SK-N-SH treated with all-trans-retinoic acid at 6 μM for 48 hours (cell line): ENCODE results near the gene ADAM15.
A peak's percentile ranks its signal among the peaks of the same experiment; 100 is the strongest.

Experiments used
- ATAC-seq: fragments of 200-7000 bp; cut with Tn5 transposase; 3 replicates; pipeline ENCODE4 v1.9.1; 2020; ENCODE audit warnings: mild to moderate bottlenecking, moderate library complexity
- ARNTL ChIP-seq: fragments of 450-650 bp; formaldehyde crosslinking; IDR thresholded peaks from 2 replicates; pipeline ENCODE4 v1.5.0; 2020; ENCODE audit warnings: low read depth, mild to moderate bottlenecking, moderate library complexity, borderline replicate concordance
- ESRRG ChIP-seq: fragments of 250-450 bp; sonication (Bioruptor Pico); IDR thresholded peaks from 2 replicates; pipeline ENCODE4 v1.6.1; 2021; ENCODE audit warnings: mild to moderate bottlenecking
- OSR1 ChIP-seq: fragments of 250-450 bp; sonication (Bioruptor Pico); IDR thresholded peaks from 2 replicates; pipeline ENCODE4 v1.8.0; 2022; ENCODE audit warnings: moderate library complexity, mild to moderate bottlenecking, inconsistent platforms
- PPARA ChIP-seq: fragments of 250-450 bp; sonication (Bioruptor Pico); IDR thresholded peaks from 2 replicates; pipeline ENCODE4 v1.5.0; 2020; ENCODE audit warnings: mild to moderate bottlenecking, borderline replicate concordance
- RARB ChIP-seq: fragments of 250-450 bp; sonication (Bioruptor Pico); IDR thresholded peaks from 2 replicates; pipeline ENCODE4 v1.8.0; 2021; ENCODE audit warnings: mild to moderate bottlenecking, moderate library complexity
- SNAI2 ChIP-seq: fragments of 250-450 bp; sonication (Bioruptor Pico); IDR thresholded peaks from 2 replicates; pipeline ENCODE4 v1.5.0; 2020; ENCODE audit warnings: mild to moderate bottlenecking, moderate library complexity
- TOX ChIP-seq: fragments of 250-450 bp; sonication (Bioruptor Pico); IDR thresholded peaks from 2 replicates; pipeline ENCODE4 v1.8.0; 2021; ENCODE audit warnings: mild to moderate bottlenecking, moderate library complexity, borderline replicate concordance
- ZC3H10 ChIP-seq: fragments of 250-450 bp; sonication (Bioruptor Pico); IDR thresholded peaks from 2 replicates; pipeline ENCODE4 v1.5.1; 2021; ENCODE audit warnings: mild to moderate bottlenecking, moderate library complexity
- ZFP3 ChIP-seq: fragments of 250-450 bp; sonication (Bioruptor Pico); IDR thresholded peaks from 2 replicates; pipeline ENCODE4 v1.5.0; 2020; ENCODE audit warnings: mild to moderate bottlenecking, moderate library complexity
- ZFP30 ChIP-seq: fragments of 450-650 bp; formaldehyde crosslinking; IDR thresholded peaks from 2 replicates; pipeline ENCODE4 v1.5.0; 2022; ENCODE audit warnings: mild to moderate bottlenecking, moderate library complexity
- ZNF70 ChIP-seq: fragments of 450-650 bp; formaldehyde crosslinking; IDR thresholded peaks from 2 replicates; pipeline ENCODE4 v1.5.0; 2020; ENCODE audit warnings: mild to moderate bottlenecking, moderate library complexity
- ZNF8 ChIP-seq: fragments of 450-650 bp; formaldehyde crosslinking; IDR thresholded peaks from 2 replicates; pipeline ENCODE4 v1.5.0; 2020; ENCODE audit warnings: mild to moderate bottlenecking, moderate library complexity
- TF ChIP-seq, protein P1 (sequence below): fragments of 250-450 bp; sonication (Bioruptor Pico); IDR thresholded peaks from 2 replicates; pipeline ENCODE4 v1.5.1; 2021; ENCODE audit warnings: mild to moderate bottlenecking, moderate library complexity
- TF ChIP-seq, protein P2 (sequence below): fragments of 250-450 bp; sonication (Bioruptor Pico); IDR thresholded peaks from 2 replicates; pipeline ENCODE4 v1.5.0; 2020; ENCODE audit warnings: mild to moderate bottlenecking, moderate library complexity
- TF ChIP-seq, protein P3 (sequence below): fragments of 250-450 bp; sonication (Bioruptor Pico); IDR thresholded peaks from 2 replicates; pipeline ENCODE4 v1.5.1; 2020; ENCODE audit warnings: low read depth, mild to moderate bottlenecking, moderate library complexity
- TF ChIP-seq, protein P4 (sequence below): fragments of 250-450 bp; sonication (Bioruptor Pico); IDR thresholded peaks from 2 replicates; pipeline ENCODE4 v1.8.0; 2021; ENCODE audit warnings: low read depth, mild to moderate bottlenecking, moderate library complexity, borderline replicate concordance

The ADAM15 gene

DNA sequence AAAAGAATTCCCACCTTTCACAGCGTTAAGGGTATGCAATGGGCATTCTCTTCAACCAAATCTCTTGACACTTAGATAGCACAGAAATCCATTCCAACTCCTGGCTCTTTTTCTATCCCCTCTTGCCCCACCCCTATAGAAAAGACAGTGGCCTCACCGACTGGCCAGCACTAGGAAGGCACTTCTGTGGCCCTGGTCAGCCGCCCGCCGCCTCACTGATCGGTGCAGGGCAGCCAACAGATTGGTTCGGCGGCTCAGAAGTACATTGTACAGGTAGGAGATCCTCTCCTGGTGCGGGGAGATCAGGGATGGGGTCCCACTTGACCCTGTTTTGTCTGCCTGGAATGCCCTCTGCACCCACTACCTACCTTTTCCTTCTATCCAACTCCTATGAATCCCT, 26.8 kb upstream of the ADAM15 start:
- ATAC-seq, result no peak
- no peak for TF ChIP-seq ARNTL (CRISPR knock-in tag)
- TF ChIP-seq, protein P1, sequence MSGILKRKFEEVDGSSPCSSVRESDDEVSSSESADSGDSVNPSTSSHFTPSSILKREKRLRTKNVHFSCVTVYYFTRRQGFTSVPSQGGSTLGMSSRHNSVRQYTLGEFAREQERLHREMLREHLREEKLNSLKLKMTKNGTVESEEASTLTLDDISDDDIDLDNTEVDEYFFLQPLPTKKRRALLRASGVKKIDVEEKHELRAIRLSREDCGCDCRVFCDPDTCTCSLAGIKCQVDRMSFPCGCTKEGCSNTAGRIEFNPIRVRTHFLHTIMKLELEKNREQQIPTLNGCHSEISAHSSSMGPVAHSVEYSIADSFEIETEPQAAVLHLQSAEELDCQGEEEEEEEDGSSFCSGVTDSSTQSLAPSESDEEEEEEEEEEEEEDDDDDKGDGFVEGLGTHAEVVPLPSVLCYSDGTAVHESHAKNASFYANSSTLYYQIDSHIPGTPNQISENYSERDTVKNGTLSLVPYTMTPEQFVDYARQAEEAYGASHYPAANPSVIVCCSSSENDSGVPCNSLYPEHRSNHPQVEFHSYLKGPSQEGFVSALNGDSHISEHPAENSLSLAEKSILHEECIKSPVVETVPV (CRISPR knock-in tag), result no peak
- TF ChIP-seq, protein P2, sequence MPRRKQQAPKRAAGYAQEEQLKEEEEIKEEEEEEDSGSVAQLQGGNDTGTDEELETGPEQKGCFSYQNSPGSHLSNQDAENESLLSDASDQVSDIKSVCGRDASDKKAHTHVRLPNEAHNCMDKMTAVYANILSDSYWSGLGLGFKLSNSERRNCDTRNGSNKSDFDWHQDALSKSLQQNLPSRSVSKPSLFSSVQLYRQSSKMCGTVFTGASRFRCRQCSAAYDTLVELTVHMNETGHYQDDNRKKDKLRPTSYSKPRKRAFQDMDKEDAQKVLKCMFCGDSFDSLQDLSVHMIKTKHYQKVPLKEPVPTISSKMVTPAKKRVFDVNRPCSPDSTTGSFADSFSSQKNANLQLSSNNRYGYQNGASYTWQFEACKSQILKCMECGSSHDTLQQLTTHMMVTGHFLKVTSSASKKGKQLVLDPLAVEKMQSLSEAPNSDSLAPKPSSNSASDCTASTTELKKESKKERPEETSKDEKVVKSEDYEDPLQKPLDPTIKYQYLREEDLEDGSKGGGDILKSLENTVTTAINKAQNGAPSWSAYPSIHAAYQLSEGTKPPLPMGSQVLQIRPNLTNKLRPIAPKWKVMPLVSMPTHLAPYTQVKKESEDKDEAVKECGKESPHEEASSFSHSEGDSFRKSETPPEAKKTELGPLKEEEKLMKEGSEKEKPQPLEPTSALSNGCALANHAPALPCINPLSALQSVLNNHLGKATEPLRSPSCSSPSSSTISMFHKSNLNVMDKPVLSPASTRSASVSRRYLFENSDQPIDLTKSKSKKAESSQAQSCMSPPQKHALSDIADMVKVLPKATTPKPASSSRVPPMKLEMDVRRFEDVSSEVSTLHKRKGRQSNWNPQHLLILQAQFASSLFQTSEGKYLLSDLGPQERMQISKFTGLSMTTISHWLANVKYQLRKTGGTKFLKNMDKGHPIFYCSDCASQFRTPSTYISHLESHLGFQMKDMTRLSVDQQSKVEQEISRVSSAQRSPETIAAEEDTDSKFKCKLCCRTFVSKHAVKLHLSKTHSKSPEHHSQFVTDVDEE (CRISPR knock-in tag), result no peak
- TF ChIP-seq TOX (CRISPR knock-in tag), result no peak
- no peak for TF ChIP-seq ZFP30 (CRISPR knock-in tag)
- TF ChIP-seq ZC3H10 (CRISPR knock-in tag), result no peak
- TF ChIP-seq ZFP3 (CRISPR knock-in tag), result no peak
- no peak for TF ChIP-seq OSR1 (CRISPR knock-in tag)
- no peak for TF ChIP-seq PPARA (CRISPR knock-in tag)
- TF ChIP-seq, protein P3, sequence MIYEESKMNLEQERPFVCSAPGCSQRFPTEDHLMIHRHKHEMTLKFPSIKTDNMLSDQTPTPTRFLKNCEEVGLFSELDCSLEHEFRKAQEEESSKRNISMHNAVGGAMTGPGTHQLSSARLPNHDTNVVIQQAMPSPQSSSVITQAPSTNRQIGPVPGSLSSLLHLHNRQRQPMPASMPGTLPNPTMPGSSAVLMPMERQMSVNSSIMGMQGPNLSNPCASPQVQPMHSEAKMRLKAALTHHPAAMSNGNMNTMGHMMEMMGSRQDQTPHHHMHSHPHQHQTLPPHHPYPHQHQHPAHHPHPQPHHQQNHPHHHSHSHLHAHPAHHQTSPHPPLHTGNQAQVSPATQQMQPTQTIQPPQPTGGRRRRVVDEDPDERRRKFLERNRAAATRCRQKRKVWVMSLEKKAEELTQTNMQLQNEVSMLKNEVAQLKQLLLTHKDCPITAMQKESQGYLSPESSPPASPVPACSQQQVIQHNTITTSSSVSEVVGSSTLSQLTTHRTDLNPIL, result no peak
- TF ChIP-seq, protein P4, sequence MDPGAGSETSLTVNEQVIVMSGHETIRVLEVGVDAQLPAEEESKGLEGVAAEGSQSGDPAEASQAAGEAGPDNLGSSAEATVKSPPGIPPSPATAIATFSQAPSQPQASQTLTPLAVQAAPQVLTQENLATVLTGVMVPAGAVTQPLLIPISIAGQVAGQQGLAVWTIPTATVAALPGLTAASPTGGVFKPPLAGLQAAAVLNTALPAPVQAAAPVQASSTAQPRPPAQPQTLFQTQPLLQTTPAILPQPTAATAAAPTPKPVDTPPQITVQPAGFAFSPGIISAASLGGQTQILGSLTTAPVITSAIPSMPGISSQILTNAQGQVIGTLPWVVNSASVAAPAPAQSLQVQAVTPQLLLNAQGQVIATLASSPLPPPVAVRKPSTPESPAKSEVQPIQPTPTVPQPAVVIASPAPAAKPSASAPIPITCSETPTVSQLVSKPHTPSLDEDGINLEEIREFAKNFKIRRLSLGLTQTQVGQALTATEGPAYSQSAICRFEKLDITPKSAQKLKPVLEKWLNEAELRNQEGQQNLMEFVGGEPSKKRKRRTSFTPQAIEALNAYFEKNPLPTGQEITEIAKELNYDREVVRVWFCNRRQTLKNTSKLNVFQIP (CRISPR knock-in tag), result no peak
- no peak for TF ChIP-seq ZNF8 (CRISPR knock-in tag)
- TF ChIP-seq ESRRG (CRISPR knock-in tag), result no peak

DNA sequence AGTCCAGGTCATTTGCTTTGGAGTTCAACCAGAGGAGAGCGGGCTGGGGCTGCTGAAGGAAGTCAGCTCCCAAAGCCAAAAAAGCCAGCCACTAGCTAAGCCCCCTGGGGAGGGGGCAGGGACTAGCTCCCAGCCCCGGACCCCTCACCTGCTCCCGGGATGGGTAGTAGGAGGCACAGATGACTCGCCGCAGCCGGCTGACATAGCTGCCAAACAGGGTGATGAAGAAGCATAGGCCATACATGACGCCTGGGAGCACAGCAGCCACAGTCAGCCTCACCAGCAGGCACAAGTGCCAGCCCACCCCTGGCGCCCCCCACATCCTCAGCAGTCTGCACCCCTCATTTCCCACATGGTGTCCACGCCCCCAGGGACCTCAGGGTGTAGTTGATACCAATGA, 25.0 kb upstream of the ADAM15 start:
- no peak for ATAC-seq
- TF ChIP-seq ARNTL (CRISPR knock-in tag), result no peak
- no peak for TF ChIP-seq SNAI2 (CRISPR knock-in tag)

DNA sequence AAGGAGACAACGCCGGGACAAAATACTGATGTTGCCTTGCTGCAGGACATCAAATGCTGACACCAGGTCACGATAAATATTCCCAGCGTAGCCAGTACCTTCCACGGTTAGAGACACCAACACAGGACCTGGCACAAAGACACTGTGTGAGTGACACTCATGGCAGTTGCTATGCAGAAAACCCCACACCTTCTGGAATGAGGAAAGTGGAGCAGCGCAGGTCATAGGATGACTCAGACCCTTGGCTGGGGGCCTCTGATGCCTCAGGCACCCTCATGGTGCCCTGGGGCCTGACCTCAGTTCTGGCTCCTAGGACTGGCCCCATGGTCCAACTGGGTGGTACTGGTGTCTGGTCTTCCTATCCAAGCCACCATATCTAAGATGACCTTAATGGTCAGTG, 24.5 kb upstream of the ADAM15 start:
- TF ChIP-seq ZC3H10 (CRISPR knock-in tag) (no peak), TOX (CRISPR knock-in tag) (no peak), RARB (CRISPR knock-in tag) (no peak), ZNF70 (CRISPR knock-in tag) (no peak)
- TF ChIP-seq, protein P3, result no peak
- TF ChIP-seq, protein P2 (CRISPR knock-in tag), result no peak
- TF ChIP-seq, protein P4 (CRISPR knock-in tag), result no peak
- peak; percentile 6; the same call in 1 of the 3 replicates for ATAC-seq
